ENCODE results near the gene NLRP3. TPM values are rescaled to one million over a fixed set of nuclear protein-coding genes. Genes with fewer than 3 reads are reported as not detected.

Gene NLRP3
- total and polyA plus RNA-seq, 2 of the 13 experiments (the other 11 are each of a cell fraction or from before 2014, with no cell fraction given), result not detected

DNA sequence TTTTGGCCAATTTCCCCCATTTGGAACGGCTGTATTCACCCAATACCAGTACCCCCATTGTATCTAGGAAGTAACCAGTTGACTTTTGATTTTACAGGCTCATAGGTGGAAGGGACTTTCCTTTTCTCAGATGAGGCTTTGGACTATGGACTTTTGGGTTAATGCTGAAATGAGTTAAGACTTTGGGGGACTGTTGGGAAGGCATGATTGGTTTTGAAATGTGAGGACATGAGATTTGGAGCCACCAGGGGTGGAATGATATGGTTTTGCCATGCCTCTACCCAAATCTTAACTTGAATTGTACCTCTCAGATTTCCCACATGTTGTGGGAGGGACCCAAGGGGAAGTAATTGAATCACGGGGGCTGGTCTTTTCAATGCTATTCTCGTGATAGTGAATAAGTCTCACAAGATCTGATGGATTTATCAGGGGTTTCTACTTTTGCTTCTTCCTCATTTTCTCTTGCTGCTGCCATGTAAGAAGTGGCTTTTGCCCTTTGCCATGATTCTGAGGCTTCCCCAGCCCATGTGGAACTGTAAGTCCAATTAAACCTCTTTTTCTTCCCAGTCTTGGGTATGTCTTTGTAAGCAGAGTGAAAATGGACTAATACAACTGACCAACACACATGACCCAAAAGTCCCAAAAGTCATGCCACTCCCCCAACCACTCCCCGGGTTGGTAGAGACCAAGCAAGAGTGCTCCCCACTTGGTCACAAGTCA, 48.9 kb upstream of the NLRP3 start:
- intact Hi-C loops (cut with micrococcal nuclease; ENCODE audit: unreplicated experiment) (no loop called here), in situ Hi-C loops (cut with HindIII; ENCODE audit: extremely low pct_ligation_motif_present, low pct_unique_long_range_greater_than_20kb) (no loop called here)
- Histone ChIP-seq H3K4me3 (replicated peaks in 1 of 3; ENCODE audit: insufficient read depth in 1 of 3, low read depth in 2 of 3, low read length in 3 of 3) (no peak overlapping the region), H3K9ac (ENCODE audit: insufficient read depth, low read depth, low read length) (no peak overlapping the region), H3K4me2 (ENCODE audit: low read depth, low read length) (no peak overlapping the region), H3K79me2 (ENCODE audit: insufficient read depth, low read length) (no peaks in the 10 kb centered on the region), H3K27me3 (ENCODE audit: control insufficient read depth in 1 of 2, insufficient read depth in 2 of 2, low read length in 2 of 2) (no peaks in the 10 kb centered on the region), H2AFZ (ENCODE audit: low read length) (no peak overlapping the region), H3K27ac (ENCODE audit: extremely low read length, insufficient read depth, low read length) (no peak overlapping the region), H3K4me1 (ENCODE audit: insufficient read depth, low read length) (no peaks in the 10 kb centered on the region), H3K9me3 (ENCODE audit: low read length) (peaks cover 19% of the 10 kb centered on the region; the same call in 1 of the 2 replicates), H3K36me3 (replicated peaks in 1 of 2; ENCODE audit: control insufficient read depth in 1 of 2, insufficient read depth in 2 of 2, low read length in 2 of 2) (no peaks in the 10 kb centered on the region), H4K20me1 (ENCODE audit: insufficient read depth, low read length) (no peaks in the 10 kb centered on the region)
- ATAC-seq (no peak), FAIRE-seq (no peak), DNase-seq (ENCODE audit: low spot score) (no peak)
- CTCF ChIA-PET (ENCODE audit: low intra/inter-chr PET ratio, low total read pairs), result no interaction called here
- BruUV-seq (replicated peaks), result no TSS peak
- POLR2A ChIA-PET, result no interaction called here
- WGBS (ENCODE audit: low lambda C conversion rate), result 4% methylated on average over 4 of the region's 4 CpGs
- TF ChIP-seq ZNF557 (CRISPR knock-in tag; IDR thresholded peaks at IDR 0.05), result no peak
- TF ChIP-seq, protein P1, sequence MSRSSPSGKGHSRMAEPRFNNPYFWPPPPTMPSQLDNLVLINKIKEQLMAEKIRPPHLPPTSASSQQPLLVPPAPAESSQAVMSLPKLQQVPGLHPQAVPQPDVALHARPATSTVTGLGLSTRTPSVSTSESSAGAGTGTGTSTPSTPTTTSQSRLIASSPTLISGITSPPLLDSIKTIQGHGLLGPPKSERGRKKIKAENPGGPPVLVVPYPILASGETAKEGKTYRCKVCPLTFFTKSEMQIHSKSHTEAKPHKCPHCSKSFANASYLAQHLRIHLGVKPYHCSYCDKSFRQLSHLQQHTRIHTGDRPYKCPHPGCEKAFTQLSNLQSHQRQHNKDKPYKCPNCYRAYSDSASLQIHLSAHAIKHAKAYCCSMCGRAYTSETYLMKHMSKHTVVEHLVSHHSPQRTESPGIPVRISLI (CRISPR knock-in tag; IDR thresholded peaks at IDR 0.05; ENCODE audit: borderline replicate concordance), result no peak
- TF ChIP-seq LCORL (IDR thresholded peaks at IDR 0.05), result no peak
- TF ChIP-seq LCORL (CRISPR knock-in tag; IDR thresholded peaks at IDR 0.05), result no peak

DNA sequence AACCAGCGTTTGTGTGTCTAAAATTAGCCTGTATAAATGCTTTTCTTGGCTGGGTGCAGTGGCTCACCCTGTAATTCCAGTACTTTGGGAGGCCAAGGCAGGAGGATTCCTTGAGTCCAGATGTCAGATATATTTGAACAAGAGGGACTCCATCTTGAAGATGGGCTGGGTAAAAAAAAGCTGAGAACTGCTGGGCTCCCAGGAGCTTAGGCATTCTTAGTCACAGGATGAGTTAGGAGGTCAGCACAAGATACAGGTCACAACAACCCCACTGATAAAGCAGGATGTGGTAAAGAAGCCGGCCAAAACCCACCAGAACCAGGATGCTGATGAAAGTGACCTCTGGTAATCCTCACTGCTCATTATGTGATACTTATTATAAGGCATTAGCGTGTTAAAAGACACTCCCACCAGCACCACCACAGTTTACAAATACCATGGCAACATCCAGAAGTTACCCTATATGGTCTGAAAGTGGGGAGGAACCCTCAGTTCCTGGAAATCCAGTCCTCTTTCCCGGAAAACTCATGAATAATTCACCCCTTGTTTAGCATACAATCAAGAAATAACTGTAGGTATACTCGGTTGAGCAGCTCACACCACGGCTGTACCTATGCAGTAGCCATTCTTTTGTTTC, 48.1 kb upstream of the NLRP3 start:
- ATAC-seq, result no peak
- Histone ChIP-seq H3K4me2 (ENCODE audit: low read depth, low read length) (no peak overlapping the region), H4K20me1 (ENCODE audit: insufficient read depth, low read length) (no peaks in the 10 kb centered on the region), H3K4me3 (replicated peaks in 1 of 3; ENCODE audit: insufficient read depth in 1 of 3, low read depth in 2 of 3, low read length in 3 of 3) (no peak overlapping the region), H3K79me2 (ENCODE audit: insufficient read depth, low read length) (no peaks in the 10 kb centered on the region), H3K9me3 (ENCODE audit: low read length) (peaks cover 19% of the 10 kb centered on the region; the same call in 1 of the 2 replicates), H3K27me3 (ENCODE audit: control insufficient read depth in 1 of 2, insufficient read depth in 2 of 2, low read length in 2 of 2) (no peaks in the 10 kb centered on the region), H3K4me1 (ENCODE audit: insufficient read depth, low read length) (no peaks in the 10 kb centered on the region), H3K9ac (ENCODE audit: insufficient read depth, low read depth, low read length) (no peak overlapping the region), H3K36me3 (replicated peaks in 1 of 2; ENCODE audit: control insufficient read depth in 1 of 2, insufficient read depth in 2 of 2, low read length in 2 of 2) (no peaks in the 10 kb centered on the region), H3K27ac (ENCODE audit: extremely low read length, insufficient read depth, low read length) (no peak overlapping the region), H2AFZ (ENCODE audit: low read length) (no peak overlapping the region)
- 1% methylated on average over 6 of the region's 6 CpGs for WGBS (ENCODE audit: low lambda C conversion rate)
- ChIA-PET CTCF (ENCODE audit: low intra/inter-chr PET ratio, low total read pairs) (no interaction called here), POLR2A (no interaction called here)
- no peak for FAIRE-seq
- intact Hi-C loops (cut with micrococcal nuclease; ENCODE audit: unreplicated experiment) (no loop called here), in situ Hi-C loops (cut with HindIII; ENCODE audit: extremely low pct_ligation_motif_present, low pct_unique_long_range_greater_than_20kb) (no loop called here)
- no peak for DNase-seq (ENCODE audit: low spot score)
- no TSS peak for BruUV-seq (replicated peaks)
- TF ChIP-seq, protein P2, sequence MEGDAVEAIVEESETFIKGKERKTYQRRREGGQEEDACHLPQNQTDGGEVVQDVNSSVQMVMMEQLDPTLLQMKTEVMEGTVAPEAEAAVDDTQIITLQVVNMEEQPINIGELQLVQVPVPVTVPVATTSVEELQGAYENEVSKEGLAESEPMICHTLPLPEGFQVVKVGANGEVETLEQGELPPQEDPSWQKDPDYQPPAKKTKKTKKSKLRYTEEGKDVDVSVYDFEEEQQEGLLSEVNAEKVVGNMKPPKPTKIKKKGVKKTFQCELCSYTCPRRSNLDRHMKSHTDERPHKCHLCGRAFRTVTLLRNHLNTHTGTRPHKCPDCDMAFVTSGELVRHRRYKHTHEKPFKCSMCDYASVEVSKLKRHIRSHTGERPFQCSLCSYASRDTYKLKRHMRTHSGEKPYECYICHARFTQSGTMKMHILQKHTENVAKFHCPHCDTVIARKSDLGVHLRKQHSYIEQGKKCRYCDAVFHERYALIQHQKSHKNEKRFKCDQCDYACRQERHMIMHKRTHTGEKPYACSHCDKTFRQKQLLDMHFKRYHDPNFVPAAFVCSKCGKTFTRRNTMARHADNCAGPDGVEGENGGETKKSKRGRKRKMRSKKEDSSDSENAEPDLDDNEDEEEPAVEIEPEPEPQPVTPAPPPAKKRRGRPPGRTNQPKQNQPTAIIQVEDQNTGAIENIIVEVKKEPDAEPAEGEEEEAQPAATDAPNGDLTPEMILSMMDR (CRISPR knock-in tag; IDR thresholded peaks at IDR 0.05), result no peak
- no peak for TF ChIP-seq KLF13 (CRISPR knock-in tag; IDR thresholded peaks at IDR 0.05)
- TF ChIP-seq, protein P3, sequence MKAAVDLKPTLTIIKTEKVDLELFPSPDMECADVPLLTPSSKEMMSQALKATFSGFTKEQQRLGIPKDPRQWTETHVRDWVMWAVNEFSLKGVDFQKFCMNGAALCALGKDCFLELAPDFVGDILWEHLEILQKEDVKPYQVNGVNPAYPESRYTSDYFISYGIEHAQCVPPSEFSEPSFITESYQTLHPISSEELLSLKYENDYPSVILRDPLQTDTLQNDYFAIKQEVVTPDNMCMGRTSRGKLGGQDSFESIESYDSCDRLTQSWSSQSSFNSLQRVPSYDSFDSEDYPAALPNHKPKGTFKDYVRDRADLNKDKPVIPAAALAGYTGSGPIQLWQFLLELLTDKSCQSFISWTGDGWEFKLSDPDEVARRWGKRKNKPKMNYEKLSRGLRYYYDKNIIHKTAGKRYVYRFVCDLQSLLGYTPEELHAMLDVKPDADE (CRISPR knock-in tag; IDR thresholded peaks at IDR 0.05), result no peak
- TF ChIP-seq, protein P4, sequence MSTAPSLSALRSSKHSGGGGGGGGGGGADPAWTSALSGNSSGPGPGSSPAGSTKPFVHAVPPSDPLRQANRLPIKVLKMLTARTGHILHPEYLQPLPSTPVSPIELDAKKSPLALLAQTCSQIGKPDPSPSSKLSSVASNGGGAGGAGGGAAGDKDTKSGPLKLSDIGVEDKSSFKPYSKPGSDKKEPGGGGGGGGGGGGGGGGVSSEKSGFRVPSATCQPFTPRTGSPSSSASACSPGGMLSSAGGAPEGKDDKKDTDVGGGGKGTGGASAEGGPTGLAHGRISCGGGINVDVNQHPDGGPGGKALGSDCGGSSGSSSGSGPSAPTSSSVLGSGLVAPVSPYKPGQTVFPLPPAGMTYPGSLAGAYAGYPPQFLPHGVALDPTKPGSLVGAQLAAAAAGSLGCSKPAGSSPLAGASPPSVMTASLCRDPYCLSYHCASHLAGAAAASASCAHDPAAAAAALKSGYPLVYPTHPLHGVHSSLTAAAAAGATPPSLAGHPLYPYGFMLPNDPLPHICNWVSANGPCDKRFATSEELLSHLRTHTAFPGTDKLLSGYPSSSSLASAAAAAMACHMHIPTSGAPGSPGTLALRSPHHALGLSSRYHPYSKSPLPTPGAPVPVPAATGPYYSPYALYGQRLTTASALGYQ (CRISPR knock-in tag; IDR thresholded peaks at IDR 0.05), result no peak
- TF ChIP-seq, protein P5, sequence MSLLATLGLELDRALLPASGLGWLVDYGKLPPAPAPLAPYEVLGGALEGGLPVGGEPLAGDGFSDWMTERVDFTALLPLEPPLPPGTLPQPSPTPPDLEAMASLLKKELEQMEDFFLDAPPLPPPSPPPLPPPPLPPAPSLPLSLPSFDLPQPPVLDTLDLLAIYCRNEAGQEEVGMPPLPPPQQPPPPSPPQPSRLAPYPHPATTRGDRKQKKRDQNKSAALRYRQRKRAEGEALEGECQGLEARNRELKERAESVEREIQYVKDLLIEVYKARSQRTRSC (CRISPR knock-in tag; IDR thresholded peaks at IDR 0.05; ENCODE audit: low read depth), result no peak

Measured in HepG2 (cell line).